T1000 (cell line): Measurements from ENCODE around the gene COL26A1.

Source experiments
- DNase-seq: peaks from one replicate; lab custom pipeline; 2025; ENCODE audit warnings: mixed read lengths; lab: John Stamatoyannopoulos, UW

Gene COL26A1

DNA sequence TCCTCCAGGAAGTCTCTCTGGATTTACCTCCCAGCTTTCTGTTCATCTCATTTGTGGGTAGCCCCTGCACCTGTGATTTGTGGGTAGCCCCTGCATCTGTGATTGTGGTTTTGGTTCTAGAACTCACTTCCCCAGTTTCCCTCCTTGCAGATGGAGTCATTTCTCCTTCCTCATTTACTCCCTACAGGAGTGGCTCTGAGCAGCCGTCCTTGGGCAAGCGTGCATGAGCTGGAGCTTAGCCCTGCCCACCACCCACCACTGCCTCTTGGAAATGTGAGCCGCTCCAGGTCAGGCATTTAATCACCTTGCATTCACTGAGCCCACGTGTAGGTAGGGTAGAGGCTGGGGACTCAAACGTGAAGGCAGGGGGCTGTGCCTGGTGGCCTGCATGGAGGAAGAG, 8.2 kb downstream of the COL26A1 start:
- no peak for DNase-seq

DNA sequence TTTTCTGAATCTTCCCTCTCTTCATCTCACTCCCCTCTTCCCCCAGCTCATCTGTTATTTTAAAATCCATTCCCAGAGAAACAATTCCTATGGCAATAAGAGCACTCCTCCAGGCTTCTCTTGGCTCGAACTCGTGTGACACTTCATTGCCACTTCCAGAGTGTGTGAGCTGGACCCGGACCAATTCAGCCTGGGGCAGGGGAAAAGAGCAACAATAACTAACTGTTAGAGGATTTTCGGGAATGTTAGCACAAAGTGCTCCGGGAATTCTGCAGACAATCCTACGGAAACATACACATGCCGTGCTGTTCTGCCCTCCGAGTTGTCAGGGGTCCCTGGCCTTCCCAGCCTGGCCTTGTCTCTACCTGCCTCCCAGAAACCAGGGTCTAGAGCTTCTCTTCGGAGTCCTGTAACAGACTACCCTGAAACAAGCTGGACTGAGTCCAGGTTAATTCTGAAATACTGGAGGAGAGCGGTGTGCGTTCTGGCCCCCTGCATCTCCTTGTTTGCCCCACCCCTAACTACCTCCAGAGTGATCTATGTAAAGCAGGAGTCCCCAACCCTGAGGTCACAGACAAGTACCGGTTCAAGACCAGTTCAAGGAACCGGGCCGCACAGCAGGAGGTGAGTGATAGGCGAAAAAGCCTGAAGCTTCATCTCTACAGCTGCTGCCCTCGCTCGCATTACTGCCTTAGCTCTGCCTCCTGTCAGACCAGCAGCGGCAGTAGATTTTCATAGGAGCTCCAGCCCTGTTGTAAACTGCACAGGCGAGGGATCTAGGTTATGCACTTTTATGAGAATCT, 11.3 kb downstream of the COL26A1 start:
- no peak for DNase-seq

DNA sequence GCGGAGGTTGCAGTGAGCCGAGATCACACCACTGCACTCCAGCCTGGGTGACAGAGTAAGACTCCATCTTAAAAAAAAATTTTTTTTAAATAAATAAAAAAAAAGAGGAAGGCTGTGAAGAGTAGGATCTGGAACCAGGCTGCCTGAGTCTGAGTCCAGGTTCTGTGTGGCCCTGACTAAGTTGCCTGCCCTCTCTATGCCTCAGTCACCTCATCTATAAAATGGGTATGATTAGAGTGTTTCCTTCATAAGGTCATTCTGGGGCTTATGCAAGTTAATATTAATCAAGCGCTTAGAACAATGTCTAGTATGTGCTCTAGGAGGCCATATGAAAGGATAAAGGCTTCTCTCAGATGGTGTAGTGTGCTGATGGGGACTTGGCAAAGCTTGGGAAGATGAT, 12.3 kb downstream of the COL26A1 start:
- no peak for DNase-seq

DNA sequence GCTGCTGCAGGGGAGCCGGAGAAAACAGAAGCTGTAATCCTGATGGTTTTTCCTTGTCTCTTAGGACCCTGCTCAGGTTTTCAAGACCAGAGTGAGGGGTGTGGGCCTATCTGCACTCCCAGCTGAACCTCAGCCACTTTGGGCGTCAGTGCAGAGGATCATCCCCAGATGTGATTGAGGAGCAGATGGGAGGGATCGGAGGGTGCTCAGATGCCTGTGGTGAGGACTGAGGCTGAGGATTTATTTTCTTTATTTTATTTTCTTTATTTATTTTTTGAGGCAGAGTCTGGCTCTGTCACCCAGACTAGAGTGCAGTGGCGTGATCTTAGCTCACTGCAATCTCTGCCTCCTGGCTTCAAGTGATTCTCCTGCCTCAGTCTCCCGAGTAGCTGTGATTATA, 13.9 kb downstream of the COL26A1 start:
- DNase-seq: no peak

DNA sequence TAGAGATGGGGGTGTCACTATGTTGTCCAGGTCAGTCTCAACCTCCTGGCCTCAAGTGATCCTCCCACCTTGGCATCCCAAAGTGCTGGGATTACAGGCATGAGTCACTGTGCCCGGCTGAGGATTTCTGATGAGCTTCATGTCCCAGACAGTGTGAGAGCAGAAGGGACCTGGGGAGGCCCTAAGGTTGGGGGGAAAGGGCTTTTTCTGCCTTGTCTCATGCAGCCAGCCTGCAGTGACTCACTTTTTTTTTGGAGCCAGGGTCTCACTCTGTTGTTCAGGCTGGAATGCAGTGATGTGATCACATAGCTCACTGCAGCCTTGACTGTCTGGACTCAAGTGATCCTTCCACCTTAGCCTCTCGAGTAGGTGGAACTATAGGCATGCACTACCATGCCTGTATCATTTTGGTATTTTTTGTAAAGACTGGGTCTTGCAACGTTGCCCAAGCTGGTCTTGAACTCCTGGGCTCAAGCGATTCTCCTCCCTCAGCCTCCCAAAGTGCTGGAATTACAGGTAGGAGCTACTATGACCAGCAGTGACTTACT, 14.6 kb downstream of the COL26A1 start:
- DNase-seq: no peak

DNA sequence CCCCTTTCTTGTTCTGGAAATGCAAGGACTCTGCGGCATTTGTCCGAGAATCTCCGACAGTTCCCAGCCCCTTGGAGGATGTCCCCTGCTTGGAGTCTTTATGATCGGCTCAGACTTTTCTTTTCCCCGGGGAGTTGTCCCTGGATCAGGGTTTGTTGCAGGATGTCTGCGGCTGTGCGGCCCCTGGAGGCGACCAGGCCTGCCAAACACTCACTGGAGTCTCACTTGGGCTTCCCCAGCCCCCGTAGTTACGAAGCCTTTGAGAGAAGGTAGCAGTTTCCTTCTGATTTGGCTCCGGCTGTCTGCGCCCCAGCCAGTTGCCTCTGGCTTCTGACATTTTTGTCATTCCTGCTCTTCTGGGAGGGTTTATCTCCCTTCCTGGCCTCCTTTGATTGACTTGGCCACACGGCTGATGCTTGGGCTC, 16.1 kb downstream of the COL26A1 start:
- DNase-seq: no peak

DNA sequence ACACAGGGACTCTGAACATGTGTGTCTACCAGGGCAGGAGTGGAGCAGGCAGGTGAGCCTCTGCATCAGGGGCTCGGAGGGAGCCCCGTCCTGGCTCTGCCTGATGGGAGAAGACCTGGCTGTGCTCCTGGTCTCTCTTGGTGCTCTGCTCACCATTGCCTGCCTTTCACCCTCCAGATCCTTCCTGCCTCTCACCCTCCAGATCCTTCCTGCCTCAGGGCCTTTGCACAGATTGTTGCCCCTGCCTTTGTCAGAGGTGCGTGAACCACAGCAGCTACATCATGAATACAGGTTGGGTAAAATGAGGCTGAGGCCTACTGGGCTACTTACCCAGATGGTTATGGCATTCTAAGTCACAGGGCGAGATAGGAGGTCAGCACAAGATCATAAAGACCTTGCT, 16.6 kb downstream of the COL26A1 start:
- no peak for DNase-seq

DNA sequence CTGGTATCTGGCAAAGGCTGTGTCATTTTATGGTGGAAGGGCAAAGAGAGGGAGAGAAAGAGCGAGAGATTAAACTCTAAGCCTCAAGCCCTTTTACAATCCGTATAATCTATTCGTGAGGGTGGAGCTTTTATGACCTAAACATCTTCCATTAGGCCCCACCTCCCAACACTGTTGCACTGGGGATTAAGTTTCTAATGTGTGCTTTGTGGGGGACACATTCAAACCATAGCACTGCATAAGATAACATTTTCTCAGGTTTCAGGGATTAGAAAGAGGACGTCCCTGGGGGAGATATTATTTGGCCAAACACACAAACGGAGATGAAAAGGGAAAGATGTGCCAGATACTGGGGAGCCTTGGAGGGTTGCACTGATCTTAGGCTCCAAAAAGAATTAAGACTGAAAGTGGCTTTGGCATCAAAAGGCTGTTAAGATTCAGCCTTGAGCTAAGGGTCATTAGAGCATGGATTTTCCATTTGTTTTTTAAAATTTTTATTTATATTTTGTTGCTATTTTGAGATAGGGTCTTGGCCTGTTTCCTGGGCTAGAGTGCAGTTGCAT, 19.0 kb downstream of the COL26A1 start:
- DNase-seq: no peak

DNA sequence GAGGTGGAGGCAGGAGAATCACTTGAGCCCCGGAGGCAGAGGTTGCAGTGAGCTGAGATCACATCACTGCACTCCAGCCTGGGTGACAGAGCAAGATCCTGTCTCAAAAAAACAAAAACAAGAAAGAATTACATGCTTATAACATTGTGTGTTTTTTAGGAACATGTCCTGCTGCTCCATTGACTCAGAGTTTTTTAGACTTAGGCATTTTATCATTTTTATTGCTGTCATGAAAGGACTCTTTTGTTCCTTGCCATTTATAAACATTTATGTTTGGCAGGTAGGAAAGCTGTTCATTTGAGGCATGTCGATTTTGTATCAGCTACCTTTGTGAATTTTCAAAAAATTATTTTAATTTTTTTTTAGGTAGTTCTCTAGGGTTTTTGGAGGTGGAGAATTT, 20.3 kb downstream of the COL26A1 start:
- no peak for DNase-seq

DNA sequence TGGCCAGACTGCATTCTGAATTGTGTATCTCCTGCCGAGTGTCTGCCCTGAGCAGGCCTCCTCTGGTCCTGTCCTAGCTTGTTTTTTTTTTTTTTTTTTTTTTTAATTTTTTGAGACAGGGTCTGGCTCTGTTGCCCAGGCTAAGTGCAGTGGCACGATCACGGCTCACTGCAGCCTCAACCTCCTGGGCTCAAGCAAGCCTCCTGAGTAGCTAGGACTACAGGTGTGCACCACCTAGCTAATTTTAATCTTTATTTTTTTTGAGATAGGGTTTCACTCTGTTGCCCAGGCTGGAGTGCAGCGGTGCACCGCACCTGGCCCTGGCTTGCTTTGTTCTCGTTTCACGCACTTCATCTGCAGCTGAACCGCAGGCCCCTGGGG, 23.5 kb downstream of the COL26A1 start:
- no peak for DNase-seq

DNA sequence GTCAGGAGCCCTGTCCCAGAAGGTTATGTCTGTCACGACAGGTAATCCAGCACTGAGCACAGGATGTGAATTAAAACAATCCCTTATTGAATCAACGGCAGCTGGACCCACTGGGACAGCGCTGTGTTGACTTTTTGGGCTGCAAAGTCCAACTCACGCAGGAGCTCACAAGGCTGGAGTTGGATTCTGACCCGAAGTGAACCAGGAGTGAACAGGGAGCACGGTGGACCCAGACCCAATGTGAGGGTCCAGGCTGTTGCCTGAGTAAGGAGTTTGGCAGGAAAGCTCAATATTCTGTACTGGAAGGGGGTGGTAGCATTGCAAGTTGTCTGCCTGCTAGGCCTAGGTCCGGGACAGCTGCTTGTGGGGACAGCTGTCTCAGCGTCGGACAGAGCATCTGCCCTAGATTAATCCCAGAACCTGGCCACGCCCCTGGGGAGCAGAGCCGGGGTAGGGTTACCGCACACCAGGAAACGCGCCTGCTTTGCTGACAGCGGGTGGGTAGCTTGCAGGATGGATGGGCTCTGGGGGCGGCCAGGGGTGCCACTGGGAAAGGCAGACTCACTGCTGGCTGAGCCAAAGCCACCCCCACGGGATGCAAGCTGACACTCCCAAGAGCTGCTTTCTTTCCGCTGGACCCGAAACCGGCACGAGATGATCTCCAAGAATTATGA, 24.0 kb downstream of the COL26A1 start:
- no peak for DNase-seq

DNA sequence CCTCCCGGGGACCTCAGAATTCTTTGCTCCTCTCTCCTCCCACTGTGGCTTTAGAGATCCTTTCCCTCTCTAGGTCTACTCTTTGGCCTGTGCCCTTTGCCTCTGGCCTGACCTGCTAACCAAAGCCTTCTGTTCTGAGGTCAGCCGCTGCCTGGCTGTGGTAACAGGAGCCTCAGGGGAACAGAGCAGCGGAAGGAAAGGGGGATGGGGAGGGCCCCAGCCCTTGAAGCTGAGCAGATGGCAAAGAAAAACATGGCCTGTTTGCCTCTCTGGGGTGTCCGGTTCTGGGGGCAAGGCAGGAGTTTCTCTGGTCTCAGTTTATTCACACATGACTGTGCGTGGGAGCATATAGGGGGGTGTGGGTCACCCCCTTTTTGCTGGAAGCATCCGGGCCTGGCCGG, 28.2 kb downstream of the COL26A1 start:
- no peak for DNase-seq

DNA sequence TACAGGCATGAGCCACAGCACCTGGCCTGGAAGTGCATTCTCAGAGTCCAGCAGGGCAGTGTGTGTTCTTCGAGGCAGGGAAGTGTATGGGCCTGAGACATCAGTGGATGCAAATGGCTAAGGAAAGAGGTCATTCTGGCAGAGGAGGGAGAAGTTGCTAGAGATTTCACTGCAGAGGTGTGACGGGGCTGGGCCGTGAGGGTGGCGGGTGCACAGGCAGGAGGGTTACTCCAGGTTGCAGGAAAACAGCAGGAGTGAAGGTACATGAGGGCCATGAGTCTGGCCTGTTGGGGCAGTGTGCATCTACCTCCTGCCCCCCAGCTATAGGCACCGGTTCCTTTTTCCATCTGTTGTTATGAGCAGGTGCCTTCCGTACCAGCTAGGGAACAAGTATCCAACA, 29.3 kb downstream of the COL26A1 start:
- DNase-seq: no peak

DNA sequence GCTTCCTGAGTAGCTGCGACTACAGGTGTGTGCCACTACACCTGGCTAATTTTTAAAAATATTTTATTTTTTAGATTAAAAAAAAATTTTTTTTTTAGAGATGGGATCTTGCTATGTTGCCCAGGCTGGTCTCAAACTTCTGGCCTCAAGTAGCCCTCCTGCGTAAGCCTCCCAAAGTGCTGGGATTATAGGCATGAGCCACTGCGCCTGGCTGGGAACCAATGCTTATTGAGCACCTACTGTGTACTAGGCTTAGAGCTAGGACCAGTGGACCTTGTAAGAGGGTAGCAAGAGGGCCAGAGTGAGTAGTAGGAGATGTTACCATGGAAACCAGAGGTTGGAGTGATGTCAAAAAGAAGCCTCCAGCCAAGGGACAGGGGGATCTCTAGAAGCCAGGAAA, 31.2 kb downstream of the COL26A1 start:
- no peak for DNase-seq

DNA sequence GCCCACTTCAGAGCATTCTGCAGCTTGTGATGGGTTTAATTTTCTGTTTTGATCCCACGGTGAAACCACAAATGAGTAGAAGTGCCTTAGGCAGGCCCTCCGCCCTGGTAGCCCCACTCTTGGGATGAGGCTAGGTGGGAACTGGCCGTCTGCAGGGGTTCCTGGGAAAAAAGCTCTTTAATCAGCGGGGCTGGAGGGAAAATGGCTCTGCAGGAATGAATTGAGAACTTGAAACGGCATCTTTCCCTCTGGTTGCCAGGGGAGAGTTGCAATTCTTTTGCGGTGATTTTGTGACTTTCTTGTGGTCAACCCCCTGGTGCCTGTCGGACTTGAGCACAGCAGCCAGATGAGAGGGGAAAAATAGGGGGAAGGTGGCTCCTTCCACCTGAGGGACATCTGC, 32.7 kb downstream of the COL26A1 start:
- no peak for DNase-seq

DNA sequence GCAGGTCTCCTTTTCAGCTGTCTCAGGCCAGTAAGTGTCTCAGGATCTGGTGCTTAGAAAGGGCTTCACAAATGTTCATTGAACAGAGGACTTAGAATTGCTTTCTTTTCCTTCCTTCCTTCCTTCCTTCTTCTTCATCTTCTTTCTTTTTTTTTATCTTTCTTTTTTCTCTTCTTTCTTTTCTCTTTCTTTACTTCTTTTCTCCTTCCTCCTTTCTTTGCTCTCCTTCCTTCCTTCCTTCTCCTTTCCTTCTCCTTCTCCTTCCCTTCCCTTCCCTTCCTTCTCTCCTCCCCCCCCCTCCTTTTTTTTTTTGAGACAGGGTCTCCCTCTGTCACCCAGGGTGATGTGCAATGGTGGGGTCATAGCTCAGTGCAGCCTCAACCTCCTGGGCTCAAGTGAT, 34.6 kb downstream of the COL26A1 start:
- no peak for DNase-seq

DNA sequence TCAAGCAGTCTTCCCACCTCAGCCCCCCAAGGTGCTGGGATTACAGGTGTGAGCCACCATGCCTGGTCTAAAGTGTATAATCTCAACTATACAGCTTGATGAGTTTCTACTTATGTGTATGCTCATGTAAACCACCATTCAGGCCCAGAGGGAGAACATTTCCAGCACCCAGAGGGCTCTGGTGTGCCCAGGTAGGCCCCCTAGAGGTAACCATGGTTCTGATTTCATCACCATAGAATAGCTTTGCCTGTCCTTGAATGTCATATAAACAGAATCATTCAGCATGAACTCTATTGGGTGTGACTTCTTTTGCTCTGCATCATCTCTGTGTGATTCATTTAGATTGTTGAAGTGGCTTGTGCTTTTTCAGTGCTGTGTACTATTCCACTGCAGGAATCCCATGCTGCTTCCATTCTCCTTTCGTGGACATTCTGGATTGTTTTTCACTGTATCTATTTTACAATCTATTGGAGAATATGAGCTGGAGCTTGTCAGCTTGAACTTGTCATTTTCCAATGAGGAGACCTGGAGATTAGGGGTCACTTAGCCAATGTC, 35.2 kb downstream of the COL26A1 start:
- no peak for DNase-seq

DNA sequence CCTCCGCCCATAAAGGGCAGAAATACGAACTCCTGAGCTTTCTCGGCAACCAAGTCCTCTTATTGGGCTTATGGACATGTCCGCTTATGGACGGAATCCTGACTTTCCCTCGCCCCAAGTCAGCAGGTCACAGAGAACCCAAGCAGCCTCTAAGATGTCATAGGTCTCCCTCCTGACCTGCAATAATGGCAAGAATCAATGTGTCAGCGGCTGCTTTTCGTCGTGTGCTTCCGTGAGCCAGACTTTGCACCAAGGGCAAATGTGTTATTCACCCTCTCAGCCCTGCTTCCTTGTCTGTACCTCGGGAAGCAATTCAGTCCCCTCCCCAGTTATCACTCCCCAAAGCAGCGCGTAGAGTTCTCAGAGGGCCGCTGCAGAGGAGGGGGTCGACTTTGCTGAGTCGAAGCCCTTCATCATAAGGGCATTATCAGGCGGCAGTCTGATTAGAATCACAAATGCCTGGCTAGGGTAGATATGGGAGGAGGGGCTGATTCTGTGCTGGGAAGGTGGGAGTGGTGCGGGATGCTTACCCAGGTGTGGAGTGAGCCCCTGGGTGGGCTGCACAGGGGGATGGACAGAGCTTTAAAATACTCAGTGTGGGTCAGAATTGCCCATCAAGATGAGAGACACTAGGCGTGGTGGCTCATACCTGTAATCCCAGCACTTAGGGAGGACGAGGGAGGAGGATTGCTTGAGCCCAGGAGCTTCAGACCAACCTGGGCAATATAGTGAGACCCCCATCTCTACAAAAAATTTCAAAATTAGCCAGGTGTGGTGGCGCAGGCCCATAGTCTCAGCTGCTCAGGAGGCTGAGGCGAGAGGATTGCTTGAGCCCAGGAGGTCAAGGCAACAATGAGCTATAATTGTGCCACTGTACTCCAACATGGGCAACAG, 36.0 kb downstream of the COL26A1 start:
- DNase-seq: no peak

DNA sequence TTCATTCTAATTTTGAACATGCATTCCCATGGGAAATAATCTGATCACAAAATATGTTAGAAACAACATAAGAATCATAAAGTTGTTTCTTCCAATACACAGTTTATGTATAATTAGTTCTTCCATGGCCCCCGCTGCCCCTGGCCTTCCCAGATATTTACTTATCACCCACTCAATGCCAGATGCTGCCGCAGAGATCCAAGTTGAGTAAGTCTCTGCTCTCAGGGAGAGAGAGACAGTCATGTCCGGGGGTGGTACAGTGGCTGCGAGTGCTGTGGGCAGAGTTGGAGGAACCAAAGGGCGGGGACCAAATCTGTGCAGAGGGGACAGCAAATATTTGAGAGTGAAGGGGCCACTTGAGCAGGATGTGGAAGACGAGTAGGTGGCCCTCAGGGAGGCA, 37.1 kb downstream of the COL26A1 start:
- DNase-seq: no peak

DNA sequence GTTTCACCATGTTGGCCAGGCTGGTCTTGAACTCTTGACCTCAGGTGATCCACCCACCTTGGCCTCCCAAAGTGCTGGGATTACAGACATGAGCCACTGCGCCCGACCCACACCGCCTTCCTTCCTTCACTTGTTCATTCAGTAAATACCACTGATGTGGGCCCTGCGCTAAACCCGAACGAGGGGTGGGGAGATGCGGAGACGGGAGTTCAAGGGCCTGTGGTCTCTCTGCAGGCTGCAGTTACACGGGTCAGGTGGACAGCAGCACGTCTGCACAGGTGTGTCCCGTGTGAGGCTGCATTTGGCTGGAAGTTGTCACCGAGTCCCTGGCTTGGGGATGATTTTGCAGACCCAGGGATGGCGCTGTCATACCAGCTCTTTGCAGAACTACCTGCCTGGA, 38.1 kb downstream of the COL26A1 start:
- DNase-seq: no peak

DNA sequence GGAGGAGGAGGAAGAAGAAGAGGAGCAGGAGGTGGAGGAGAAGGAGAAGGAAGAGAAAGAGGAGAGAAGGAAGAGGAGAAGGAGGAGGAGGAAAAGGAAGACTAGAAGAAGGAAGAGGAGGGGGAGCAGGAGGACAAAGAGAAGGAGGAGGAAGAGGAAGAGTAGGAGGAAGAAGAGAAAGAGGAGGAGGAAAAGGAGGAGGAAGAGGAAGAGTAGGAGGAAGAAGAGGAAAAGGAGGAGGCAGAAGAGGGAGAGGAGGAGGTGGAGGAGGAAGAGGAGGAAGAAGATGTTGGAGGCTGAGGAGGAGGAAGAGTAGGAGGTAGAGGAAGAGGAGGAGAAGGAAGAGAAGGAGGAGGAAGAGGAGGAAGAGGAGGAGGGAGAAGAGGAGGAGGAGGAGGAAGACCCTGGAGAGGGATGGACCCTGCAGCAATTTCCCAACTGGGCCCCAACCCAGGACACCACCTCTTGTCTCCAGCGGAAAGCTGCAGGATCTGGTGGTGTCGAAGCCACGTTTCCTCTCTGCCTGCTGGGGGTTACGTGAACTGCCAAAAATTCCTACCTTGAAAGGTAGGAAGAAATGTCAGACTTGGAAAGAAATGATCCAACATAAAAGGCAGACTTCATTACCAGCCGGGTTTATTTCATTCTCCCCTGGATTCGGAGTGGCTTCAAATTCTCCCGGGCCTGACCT, 38.9 kb downstream of the COL26A1 start:
- no peak for DNase-seq
